IPS-18a (cell line): ENCODE measurements around the gene PRRX1.

Source experiments
- H3K27ac ChIP-seq: one replicate; pipeline ENCODE4 v1.5.1; 2013; ENCODE audit warnings: low read length
- H3K27me3 ChIP-seq: one replicate; pipeline ENCODE4 v1.6.1; 2013; ENCODE audit warnings: mild to moderate bottlenecking, low read length; ENCODE audit not compliant: control insufficient read depth, insufficient read depth
- H3K36me3 ChIP-seq: one replicate; pipeline ENCODE4 v1.6.1; 2013; ENCODE audit warnings: low read depth, low read length; ENCODE audit not compliant: control insufficient read depth
- H3K4me1 ChIP-seq: one replicate; pipeline ENCODE4 v1.6.1; 2013; ENCODE audit warnings: low read depth, low read length; ENCODE audit not compliant: control insufficient read depth
- H3K4me3 ChIP-seq: one replicate; pipeline ENCODE4 v1.5.1; 2013; ENCODE audit warnings: low read length
- H3K9ac ChIP-seq: one replicate; pipeline ENCODE4 v1.6.1; 2013; ENCODE audit warnings: mild to moderate bottlenecking, low read length, moderate library complexity
- H3K9me3 ChIP-seq: one replicate; pipeline ENCODE4 v1.6.1; 2013; ENCODE audit warnings: low read depth, low read length; ENCODE audit not compliant: control insufficient read depth

Gene PRRX1

GRCh38 chr1:170666541-170667254 lies 2.8 kb downstream of the PRRX1 start:
- no peaks in the 10 kb centered on the region for H3K9me3 ChIP-seq
- H3K9ac ChIP-seq: no peak overlapping the region
- peaks cover 57% of the 10 kb centered on the region for H3K4me1 ChIP-seq
- no peak overlapping the region for H3K4me3 ChIP-seq
- no peaks in the 10 kb centered on the region for H3K36me3 ChIP-seq
- H3K27ac ChIP-seq: no peak overlapping the region
- H3K27me3 ChIP-seq: peaks cover 100% of the 10 kb centered on the region

GRCh38 chr1:170668209-170669106 lies 4.5 kb downstream of the PRRX1 start:
- no peaks in the 10 kb centered on the region for H3K9me3 ChIP-seq
- H3K27ac ChIP-seq: no peak overlapping the region
- H3K36me3 ChIP-seq: no peaks in the 10 kb centered on the region
- H3K27me3 ChIP-seq: peaks cover 99% of the 10 kb centered on the region
- no peak overlapping the region for H3K9ac ChIP-seq
- H3K4me3 ChIP-seq: peak overlapping the region; percentile 42
- peaks cover 48% of the 10 kb centered on the region for H3K4me1 ChIP-seq

GRCh38 chr1:170669107-170669445 lies 5.1 kb downstream of the PRRX1 start:
- Histone ChIP-seq H3K27me3 (peaks cover 98% of the 10 kb centered on the region), H3K4me3 (peak overlapping the region; percentile 42), H3K9me3 (no peaks in the 10 kb centered on the region), H3K27ac (no peak overlapping the region), H3K4me1 (peaks cover 42% of the 10 kb centered on the region), H3K36me3 (no peaks in the 10 kb centered on the region), H3K9ac (no peak overlapping the region)

GRCh38 chr1:170669586-170670530 lies 5.9 kb downstream of the PRRX1 start:
- H3K36me3 ChIP-seq: no peaks in the 10 kb centered on the region
- H3K27me3 ChIP-seq: peaks cover 91% of the 10 kb centered on the region
- peaks cover 42% of the 10 kb centered on the region for H3K4me1 ChIP-seq
- H3K9me3 ChIP-seq: no peaks in the 10 kb centered on the region
- H3K9ac ChIP-seq: no peak overlapping the region
- H3K4me3 ChIP-seq: no peak overlapping the region
- H3K27ac ChIP-seq: no peak overlapping the region

- no peak overlapping the region for H3K4me3 ChIP-seq
- H3K4me1 ChIP-seq: peaks cover 35% of the 10 kb centered on the region
- H3K27me3 ChIP-seq: peaks cover 79% of the 10 kb centered on the region
- H3K27ac ChIP-seq: no peak overlapping the region
- no peaks in the 10 kb centered on the region for H3K9me3 ChIP-seq
- H3K9ac ChIP-seq: no peak overlapping the region
- H3K36me3 ChIP-seq: no peaks in the 10 kb centered on the region
Measured at GRCh38 chr1:170670802-170671628, 7.1 kb downstream of the PRRX1 start.

- H3K4me1 ChIP-seq: peaks cover 35% of the 10 kb centered on the region
- no peaks in the 10 kb centered on the region for H3K9me3 ChIP-seq
- no peak overlapping the region for H3K9ac ChIP-seq
- H3K27ac ChIP-seq: no peak overlapping the region
- H3K27me3 ChIP-seq: peaks cover 74% of the 10 kb centered on the region
- H3K4me3 ChIP-seq: no peak overlapping the region
- H3K36me3 ChIP-seq: no peaks in the 10 kb centered on the region
Measured at GRCh38 chr1:170671629-170671963, 7.7 kb downstream of the PRRX1 start.

- Histone ChIP-seq H3K27ac (no peak overlapping the region), H3K27me3 (peaks cover 66% of the 10 kb centered on the region), H3K9me3 (no peaks in the 10 kb centered on the region), H3K4me1 (peaks cover 31% of the 10 kb centered on the region), H3K4me3 (no peak overlapping the region), H3K36me3 (no peaks in the 10 kb centered on the region), H3K9ac (no peak overlapping the region)
Measured at GRCh38 chr1:170672316-170672715, 8.4 kb downstream of the PRRX1 start.

- H3K27me3 ChIP-seq: peaks cover 47% of the 10 kb centered on the region
- H3K4me1 ChIP-seq: peaks cover 13% of the 10 kb centered on the region
- H3K4me3 ChIP-seq: no peak overlapping the region
- H3K27ac ChIP-seq: no peak overlapping the region
- no peak overlapping the region for H3K9ac ChIP-seq
- no peaks in the 10 kb centered on the region for H3K36me3 ChIP-seq
- no peaks in the 10 kb centered on the region for H3K9me3 ChIP-seq
Measured at GRCh38 chr1:170674239-170674638, 10.3 kb downstream of the PRRX1 start.

- Histone ChIP-seq H3K4me1 (peaks cover 6% of the 10 kb centered on the region), H3K36me3 (no peaks in the 10 kb centered on the region), H3K9ac (no peak overlapping the region), H3K27ac (no peak overlapping the region), H3K27me3 (peaks cover 40% of the 10 kb centered on the region), H3K4me3 (no peak overlapping the region), H3K9me3 (no peaks in the 10 kb centered on the region)
Measured at GRCh38 chr1:170674986-170675385, 11.1 kb downstream of the PRRX1 start.

- Histone ChIP-seq H3K4me3 (no peak overlapping the region), H3K27ac (no peak overlapping the region), H3K4me1 (peaks cover 2% of the 10 kb centered on the region), H3K36me3 (no peaks in the 10 kb centered on the region), H3K9me3 (no peaks in the 10 kb centered on the region), H3K9ac (no peak overlapping the region), H3K27me3 (peaks cover 31% of the 10 kb centered on the region)
Measured at GRCh38 chr1:170675865-170676264, 11.9 kb downstream of the PRRX1 start.
